Endodermal cell (in vitro differentiated cells): ENCODE results near the gene POU6F2. TPM values are rescaled to one million over a fixed set of nuclear protein-coding genes. Genes with fewer than 3 reads are reported as not detected.

ENCODE experiments used
- DNase-seq: peaks from one replicate; pipeline ENCODE4 v3.0.0-alpha.2; 2017
- H3K27ac ChIP-seq: 2 replicates; pipeline ENCODE4 v1.5.1; 2013; ENCODE audit warnings: mild to moderate bottlenecking, low read depth, low read length, moderate library complexity
- H3K27me3 ChIP-seq: 2 replicates; pipeline ENCODE4 v1.6.1; 2013; ENCODE audit warnings: mild to moderate bottlenecking, low read length, moderate library complexity; ENCODE audit not compliant: insufficient read depth, control insufficient read depth, poor library complexity, severe bottlenecking
- H3K36me3 ChIP-seq: 2 replicates; pipeline ENCODE4 v1.7.0; 2013; ENCODE audit warnings: mild to moderate bottlenecking, low read length, moderate library complexity; ENCODE audit not compliant: control insufficient read depth, insufficient read depth
- H3K4me1 ChIP-seq: one replicate; pipeline ENCODE4 v1.7.0; 2013; ENCODE audit warnings: low read length; ENCODE audit not compliant: control insufficient read depth, insufficient read depth
- H3K4me3 ChIP-seq: 2 replicates; pipeline ENCODE4 v1.5.1; 2013; ENCODE audit warnings: mild to moderate bottlenecking, low read length, moderate library complexity
- H3K9ac ChIP-seq: 2 replicates; pipeline ENCODE4 v1.6.1; 2013; ENCODE audit warnings: mild to moderate bottlenecking, low read length, moderate library complexity; ENCODE audit not compliant: poor library complexity, severe bottlenecking; ENCODE audit errors: extremely low read depth
- H3K9me3 ChIP-seq: 2 replicates; pipeline ENCODE4 v1.6.1; 2013; ENCODE audit warnings: mild to moderate bottlenecking, low read length, moderate library complexity; ENCODE audit not compliant: control insufficient read depth
- H3K27ac Mint-ChIP-seq: 2 replicates; pipeline ENCODE4 v1.8.0; 2020; ENCODE audit warnings: mixed read lengths
- H3K27me3 Mint-ChIP-seq: 2 replicates; pipeline ENCODE4 v1.8.0; 2021; ENCODE audit warnings: mild to moderate bottlenecking, mixed read lengths; ENCODE audit not compliant: insufficient read depth
- H3K36me3 Mint-ChIP-seq: 2 replicates; pipeline ENCODE4 v1.8.0; 2020; ENCODE audit warnings: low read depth, mixed read lengths
- H3K4me1 Mint-ChIP-seq: 2 replicates; pipeline ENCODE4 v1.8.0; 2020; ENCODE audit warnings: mixed read lengths
- H3K4me3 Mint-ChIP-seq: 2 replicates; pipeline ENCODE4 v1.8.0; 2020; ENCODE audit warnings: mild to moderate bottlenecking, moderate library complexity, mixed read lengths
- H3K9me3 Mint-ChIP-seq: 2 replicates; pipeline ENCODE4 v1.8.0; 2020; ENCODE audit warnings: mild to moderate bottlenecking, mixed read lengths
- WGBS, 2 experiments: methylation state at CpG; one replicate each; pipeline versions ENCODE4 v1.1.5 to v1.1.7; 2013; ENCODE audit warnings: missing lambda C conversion rate in 2 of 2, mixed read lengths in 1 of 2; ENCODE audit not compliant: insufficient coverage in 1 of 2, insufficient read length in 1 of 2; 5-methylcytosine and 5-hydroxymethylcytosine counted together
- total RNA-seq, 2 donors: library from RNA; stranded (reverse); fragmentation: NEBNext Ultra II Directional in 1 of 2; extraction: Animal tissue kit (Norgen Biotek cat#: 25700) in 1 of 2; gene quantifications; 2 replicates in 1 of 2; 3 replicates in 1 of 2; pipeline ENCODE4 v1.2.1, GENCODE V29; 2021
- TF ChIP-seq, protein P1 (sequence below): fragments of 200-600 bp; sonication (generic); conservative IDR thresholded peaks from 2 replicates; pipeline ENCODE4 v1.5.0; 2021; ENCODE audit warnings: antibody characterized with exemption, mild to moderate bottlenecking

POU6F2 gene
- total RNA-seq, 2 donors from 2014 or later, result 6.0 to 10.0 TPM

DNA sequence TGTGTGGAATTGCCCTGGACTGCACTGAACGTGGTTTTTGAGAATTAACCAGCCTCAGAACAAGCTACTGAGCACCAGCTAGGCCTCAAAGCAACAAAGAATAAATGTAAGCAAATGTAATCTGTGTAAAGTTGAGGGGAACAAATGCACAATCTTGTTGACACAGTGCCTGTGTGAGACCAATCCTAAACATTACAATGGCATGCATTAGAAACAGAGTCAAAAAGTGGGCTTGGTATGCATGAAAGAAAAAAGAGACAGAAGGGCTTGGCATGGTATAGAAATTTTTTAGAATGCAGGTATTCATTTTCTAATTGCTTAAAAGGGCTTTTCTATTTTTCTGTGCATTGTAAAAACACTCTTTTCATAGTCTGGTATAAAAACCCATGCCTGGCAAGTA, 224.3 kb downstream of the POU6F2 start:
- no peaks in the 10 kb centered on the region for H3K27me3 Mint-ChIP-seq
- H3K27ac Mint-ChIP-seq, result no peak overlapping the region
- TF ChIP-seq, protein P1, sequence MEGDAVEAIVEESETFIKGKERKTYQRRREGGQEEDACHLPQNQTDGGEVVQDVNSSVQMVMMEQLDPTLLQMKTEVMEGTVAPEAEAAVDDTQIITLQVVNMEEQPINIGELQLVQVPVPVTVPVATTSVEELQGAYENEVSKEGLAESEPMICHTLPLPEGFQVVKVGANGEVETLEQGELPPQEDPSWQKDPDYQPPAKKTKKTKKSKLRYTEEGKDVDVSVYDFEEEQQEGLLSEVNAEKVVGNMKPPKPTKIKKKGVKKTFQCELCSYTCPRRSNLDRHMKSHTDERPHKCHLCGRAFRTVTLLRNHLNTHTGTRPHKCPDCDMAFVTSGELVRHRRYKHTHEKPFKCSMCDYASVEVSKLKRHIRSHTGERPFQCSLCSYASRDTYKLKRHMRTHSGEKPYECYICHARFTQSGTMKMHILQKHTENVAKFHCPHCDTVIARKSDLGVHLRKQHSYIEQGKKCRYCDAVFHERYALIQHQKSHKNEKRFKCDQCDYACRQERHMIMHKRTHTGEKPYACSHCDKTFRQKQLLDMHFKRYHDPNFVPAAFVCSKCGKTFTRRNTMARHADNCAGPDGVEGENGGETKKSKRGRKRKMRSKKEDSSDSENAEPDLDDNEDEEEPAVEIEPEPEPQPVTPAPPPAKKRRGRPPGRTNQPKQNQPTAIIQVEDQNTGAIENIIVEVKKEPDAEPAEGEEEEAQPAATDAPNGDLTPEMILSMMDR, result no peak
- peaks cover 12% of the 10 kb centered on the region for H3K4me1 Mint-ChIP-seq
- no peaks in the 10 kb centered on the region for H3K27me3 ChIP-seq
- no peak overlapping the region for H3K27ac ChIP-seq
- H3K9ac ChIP-seq, result no peak overlapping the region
- no peaks in the 10 kb centered on the region for H3K36me3 ChIP-seq
- no peaks in the 10 kb centered on the region for H3K9me3 Mint-ChIP-seq
- DNase-seq, result no peak
- no peaks in the 10 kb centered on the region for H3K4me1 ChIP-seq
- no peaks in the 10 kb centered on the region for H3K9me3 ChIP-seq
- H3K36me3 Mint-ChIP-seq, result no peaks in the 10 kb centered on the region
- H3K4me3 Mint-ChIP-seq, result no peak overlapping the region
- no peak overlapping the region for H3K4me3 ChIP-seq
- 90% methylated on average over 1 of the region's 1 CpG; no CpG with 5 or more reads in 1 of the 2 experiments for WGBS, 2 experiments

DNA sequence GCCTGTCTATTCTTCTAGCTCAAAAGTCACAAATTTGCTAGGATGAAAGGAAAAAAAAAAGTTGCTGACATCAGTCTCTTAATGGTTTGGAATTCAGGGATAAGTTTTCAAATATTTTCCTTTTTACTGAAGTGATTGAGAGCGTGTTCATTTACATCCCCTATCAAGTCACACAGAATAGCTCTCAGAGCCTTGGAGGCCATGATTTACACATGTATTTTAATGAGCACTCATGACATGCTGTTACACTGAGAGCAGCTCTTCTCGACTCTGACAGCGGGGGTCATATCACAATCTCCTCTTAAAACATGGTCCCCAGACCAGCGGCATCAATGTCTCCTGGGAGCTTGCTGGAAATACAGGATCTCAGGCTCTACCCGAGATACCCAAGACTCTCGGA, 232.7 kb downstream of the POU6F2 start:
- no peak overlapping the region for H3K27ac Mint-ChIP-seq
- Histone ChIP-seq H3K4me1 (no peaks in the 10 kb centered on the region), H3K9me3 (no peaks in the 10 kb centered on the region), H3K4me3 (no peak overlapping the region), H3K9ac (no peak overlapping the region), H3K36me3 (no peaks in the 10 kb centered on the region), H3K27me3 (no peaks in the 10 kb centered on the region), H3K27ac (no peak overlapping the region)
- H3K36me3 Mint-ChIP-seq, result no peaks in the 10 kb centered on the region
- H3K9me3 Mint-ChIP-seq, result no peaks in the 10 kb centered on the region
- no peaks in the 10 kb centered on the region for H3K4me1 Mint-ChIP-seq
- H3K4me3 Mint-ChIP-seq, result no peak overlapping the region
- DNase-seq, result no peak
- TF ChIP-seq, protein P1, result no peak
- no peaks in the 10 kb centered on the region for H3K27me3 Mint-ChIP-seq
- 92 to 100% methylated on average over 4 to 6 of the region's 6 CpGs for WGBS, 2 experiments

DNA sequence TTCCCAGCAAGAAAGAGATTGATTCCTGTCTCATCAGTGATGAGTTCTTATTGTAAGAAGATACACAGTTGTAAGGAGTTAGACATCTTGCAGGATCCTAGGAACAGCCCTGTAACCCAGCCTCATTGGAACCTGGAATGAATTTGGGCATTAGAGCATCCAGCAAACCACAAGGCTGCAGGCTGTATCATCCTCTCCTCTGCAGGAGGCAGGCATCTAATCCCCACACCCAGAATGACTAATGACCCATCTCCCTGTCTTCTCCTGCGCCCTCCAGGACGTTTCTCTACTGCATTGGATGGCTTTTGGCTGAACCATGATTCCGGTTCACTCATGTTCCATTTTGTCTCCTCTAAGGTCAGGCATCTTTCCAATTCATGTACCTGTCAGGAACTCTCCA, 233.9 kb downstream of the POU6F2 start:
- Mint-ChIP-seq H3K4me1 (peaks cover 10% of the 10 kb centered on the region), H3K9me3 (no peaks in the 10 kb centered on the region), H3K4me3 (no peak overlapping the region), H3K27me3 (no peaks in the 10 kb centered on the region), H3K36me3 (no peaks in the 10 kb centered on the region), H3K27ac (no peak overlapping the region)
- no peaks in the 10 kb centered on the region for H3K36me3 ChIP-seq
- no peak for DNase-seq
- no peaks in the 10 kb centered on the region for H3K9me3 ChIP-seq
- no peaks in the 10 kb centered on the region for H3K27me3 ChIP-seq
- H3K27ac ChIP-seq, result no peak overlapping the region
- TF ChIP-seq, protein P1, result no peak
- peaks cover 3% of the 10 kb centered on the region for H3K4me1 ChIP-seq
- 76% methylated on average over 3 of the region's 3 CpGs for WGBS, 2 experiments
- H3K4me3 ChIP-seq, result no peak overlapping the region
- no peak overlapping the region for H3K9ac ChIP-seq
